ENCODE results near the gene RIC3. TPM values are rescaled to one million over a fixed set of nuclear protein-coding genes. Genes with fewer than 3 reads are reported as not detected.
A peak's percentile ranks its signal among the peaks of the same experiment; 100 is the strongest.

RIC3 gene
- total RNA-seq, 4 donors from 2014 or later, result 7.9 to 28.4 (median 18.5) TPM

DNA sequence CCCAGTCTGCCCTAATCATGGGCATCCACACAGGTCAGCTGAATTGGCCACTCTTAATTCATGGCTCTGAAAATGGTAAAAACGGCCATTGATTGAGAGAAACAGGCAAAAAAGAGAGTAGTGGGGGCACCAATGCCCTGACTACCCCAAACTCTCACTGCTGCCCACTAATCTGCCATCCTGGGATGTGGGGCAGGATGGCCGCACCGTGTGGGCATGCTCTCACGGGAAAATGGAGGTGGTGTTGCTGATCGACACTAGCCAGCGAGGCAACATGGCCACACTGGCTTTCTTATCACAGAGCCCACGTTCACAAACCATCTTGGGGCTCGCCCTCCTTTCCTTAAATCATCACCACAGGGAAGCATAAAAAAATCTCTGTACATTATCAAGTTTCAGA lies 99.1 kb downstream of the RIC3 start:
- H3K4me1 ChIP-seq, result peaks cover 0 to 10% of the 10 kb centered on the region in 2 donors
- intact Hi-C loops (cut with DNase I; ENCODE audit: low total_unique reads), result no loop called here
- peak overlapping the region; percentile 81 to 84 for H3K27ac ChIP-seq
- no peak overlapping the region for H3K4me3 ChIP-seq
- TF ChIP-seq CTCF (IDR thresholded peaks at IDR 0.05), result no peak
- TF ChIP-seq POLR2A (IDR thresholded peaks at IDR 0.05), result no peak
- DNase-seq, result peak in 1 of 2 donors; percentile 13
- no peaks in the 10 kb centered on the region for H3K36me3 ChIP-seq
- H3K27me3 ChIP-seq, result no peaks in the 10 kb centered on the region
- H3K9me3 ChIP-seq, result no peaks in the 10 kb centered on the region

GRCh38 chr11:8068605-8069221 lies 100.1 kb downstream of the RIC3 start:
- Histone ChIP-seq H3K36me3 (no peaks in the 10 kb centered on the region), H3K9me3 (no peaks in the 10 kb centered on the region), H3K27ac (peak overlapping the region; percentile 81 to 84), H3K4me1 (peaks cover 0 to 10% of the 10 kb centered on the region in 2 donors), H3K4me3 (no peak overlapping the region), H3K27me3 (no peaks in the 10 kb centered on the region)
- DNase-seq, result peak; percentile 71 to 72
- intact Hi-C loops (cut with DNase I; ENCODE audit: low total_unique reads), result no loop called here
- TF ChIP-seq POLR2A (IDR thresholded peaks at IDR 0.05) (no peak), CTCF (IDR thresholded peaks at IDR 0.05) (no peak)

- Histone ChIP-seq H3K4me1 (peaks cover 0 to 10% of the 10 kb centered on the region in 2 donors), H3K27ac (peak overlapping the region; percentile 81 to 84), H3K9me3 (no peaks in the 10 kb centered on the region), H3K4me3 (no peak overlapping the region), H3K27me3 (no peaks in the 10 kb centered on the region), H3K36me3 (no peaks in the 10 kb centered on the region)
- TF ChIP-seq POLR2A (IDR thresholded peaks at IDR 0.05), result no peak
- TF ChIP-seq CTCF (IDR thresholded peaks at IDR 0.05), result no peak
- intact Hi-C loops (cut with DNase I; ENCODE audit: low total_unique reads), result no loop called here
- peak in 1 of 2 donors; percentile 43 for DNase-seq
These were observed 100.8 kb downstream of the RIC3 start for GRCh38 chr11:8067929-8068575.

DNA sequence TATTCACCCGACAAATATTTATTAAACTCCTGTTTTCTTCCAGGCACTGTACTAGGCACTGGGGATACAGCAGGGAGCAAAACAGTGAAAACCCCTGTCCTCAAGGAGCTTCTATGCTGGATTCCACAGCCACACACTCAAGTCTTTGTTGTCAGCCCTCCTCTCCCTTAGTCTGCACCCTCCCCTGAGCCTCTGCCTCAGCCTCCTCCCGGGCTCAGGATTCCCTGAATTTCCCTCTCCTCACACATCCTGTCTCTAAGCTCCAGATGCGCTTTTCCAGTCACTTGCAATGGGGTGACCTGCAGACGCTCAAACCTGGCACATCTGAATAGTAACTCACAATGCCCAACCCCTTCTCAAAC lies 101.3 kb downstream of the RIC3 start:
- peak in 1 of 2 donors; percentile 14 for DNase-seq
- Histone ChIP-seq H3K36me3 (no peaks in the 10 kb centered on the region), H3K27me3 (no peaks in the 10 kb centered on the region), H3K4me1 (peaks cover 0 to 10% of the 10 kb centered on the region in 2 donors), H3K27ac (peak overlapping the region; percentile 81 to 84), H3K4me3 (no peak overlapping the region), H3K9me3 (no peaks in the 10 kb centered on the region)
- intact Hi-C loops (cut with DNase I; ENCODE audit: low total_unique reads), result no loop called here
- TF ChIP-seq CTCF (IDR thresholded peaks at IDR 0.05) (no peak), POLR2A (IDR thresholded peaks at IDR 0.05) (no peak)

GRCh38 chr11:8066911-8067455 lies 101.8 kb downstream of the RIC3 start:
- Histone ChIP-seq H3K27ac (peak overlapping the region; percentile 81 to 84), H3K4me3 (no peak overlapping the region), H3K4me1 (peaks cover 0 to 13% of the 10 kb centered on the region in 2 donors), H3K9me3 (no peaks in the 10 kb centered on the region), H3K36me3 (no peaks in the 10 kb centered on the region), H3K27me3 (no peaks in the 10 kb centered on the region)
- peak; percentile 53 to 58 for DNase-seq
- intact Hi-C loops (cut with DNase I; ENCODE audit: low total_unique reads), result no loop called here
- TF ChIP-seq CTCF (IDR thresholded peaks at IDR 0.05) (no peak), POLR2A (IDR thresholded peaks at IDR 0.05) (no peak)

Data from uterus (tissue), 4 donors.